IMR-90 (cell line): Measurements from ENCODE around the gene MYO5A. TPM values are rescaled to one million over a fixed set of nuclear protein-coding genes. Genes with fewer than 3 reads are reported as not detected.

Experiments used
- ATAC-seq: fragments of 200-7000 bp; cut with Tn5 transposase; 2 replicates; pipeline ENCODE4 v1.9.1; 2020; ENCODE audit warnings: low read depth, mild to moderate bottlenecking, moderate library complexity
- BruUV-seq: library from RNA; stranded (reverse); fragments of 400-500 nt; replicated peaks from 2 replicates; lab custom pipeline; 2021; lab: Mats Ljungman, UMichigan
- CTCF ChIA-PET: fragments of 300-600 bp; formaldehyde crosslinking; extraction: SDS; loops from one replicate; lab custom pipeline; 2021; ENCODE audit warnings: antibody characterized with exemption; lab: Yijun Ruan, JAX
- POLR2A ChIA-PET: fragments of 300-600 bp; sonication (Branson Sonifier 250); formaldehyde crosslinking; loops from one replicate; lab custom pipeline; 2022; ENCODE audit warnings: antibody characterized with exemption; ENCODE audit not compliant: unreplicated experiment; lab: Charles Lee
- DNase-seq: peaks from one replicate; pipeline ENCODE4 v3.0.0; 2013
- H2AFZ ChIP-seq: replicated peaks from 2 replicates; pipeline ENCODE3; 2013; ENCODE audit warnings: low read length, mild to moderate bottlenecking; ENCODE audit not compliant: poor library complexity
- H2AK5ac ChIP-seq: 2 replicates; pipeline ENCODE4 v1.6.1; 2013; ENCODE audit warnings: low read depth, low read length, inconsistent platforms
- H2AK9ac ChIP-seq: replicated peaks from 2 replicates; pipeline ENCODE3; 2013; ENCODE audit warnings: mild to moderate bottlenecking, low read depth, low read length, moderate library complexity; ENCODE audit not compliant: poor library complexity
- H2BK120ac ChIP-seq: 2 replicates; pipeline ENCODE4 v1.6.1; 2013; ENCODE audit warnings: low read depth, low read length, inconsistent platforms
- H2BK15ac ChIP-seq: 3 replicates; pipeline ENCODE4 v1.6.1; 2013; ENCODE audit warnings: low read depth, low read length, inconsistent platforms
- H2BK20ac ChIP-seq: 2 replicates; pipeline ENCODE4 v1.6.1; 2013; ENCODE audit warnings: low read depth, mild to moderate bottlenecking, inconsistent platforms, low read length, moderate library complexity
- H2BK5ac ChIP-seq: 2 replicates; pipeline ENCODE4 v1.6.1; 2013; ENCODE audit warnings: mild to moderate bottlenecking, low read depth, low read length, inconsistent platforms; ENCODE audit not compliant: poor library complexity, severe bottlenecking
- H3K14ac ChIP-seq: replicated peaks from 2 replicates; pipeline ENCODE4 v1.6.1; 2013; ENCODE audit warnings: low read depth, low read length, inconsistent platforms
- H3K18ac ChIP-seq: 2 replicates; pipeline ENCODE4 v1.6.1; 2013; ENCODE audit warnings: low read depth, low read length, control low read depth
- H3K23ac ChIP-seq: 2 replicates; pipeline ENCODE4 v1.6.1; 2013; ENCODE audit warnings: low read depth, low read length, inconsistent platforms
- H3K27ac ChIP-seq: 2 replicates; pipeline ENCODE4 v1.5.1; 2013; ENCODE audit warnings: mild to moderate bottlenecking, control low read depth, low read length; ENCODE audit not compliant: insufficient read depth
- H3K27me3 ChIP-seq: 2 replicates; pipeline ENCODE4 v1.6.1; 2013; ENCODE audit warnings: low read length; ENCODE audit not compliant: control insufficient read depth, insufficient read depth
- H3K36me3 ChIP-seq: 2 replicates; pipeline ENCODE4 v1.6.1; 2013; ENCODE audit warnings: low read length, mixed read lengths; ENCODE audit not compliant: control insufficient read depth, insufficient read depth
- H3K4ac ChIP-seq: 2 replicates; pipeline ENCODE4 v1.6.1; 2013; ENCODE audit warnings: low read depth, low read length, inconsistent platforms
- H3K4me1 ChIP-seq: 2 replicates; pipeline ENCODE4 v1.6.1; 2013; ENCODE audit warnings: low read length, mixed read lengths; ENCODE audit not compliant: control insufficient read depth, insufficient read depth
- H3K4me2 ChIP-seq: 2 replicates; pipeline ENCODE4 v1.6.1; 2013; ENCODE audit warnings: low read depth, mild to moderate bottlenecking, control low read depth, low read length, moderate library complexity
- H3K4me3 ChIP-seq: 2 replicates; pipeline ENCODE4 v1.5.1; 2013; ENCODE audit warnings: low read depth, mild to moderate bottlenecking, control low read depth, low read length, moderate library complexity; ENCODE audit not compliant: insufficient read depth
- H3K56ac ChIP-seq: 2 replicates; pipeline ENCODE4 v1.6.1; 2013; ENCODE audit warnings: low read length, inconsistent platforms; ENCODE audit not compliant: insufficient read depth; ENCODE audit errors: extremely low read depth
- H3K79me1 ChIP-seq, 2 experiments: 2 replicates each; pipeline ENCODE4 v1.6.1; 2013; ENCODE audit warnings: low read length in 2 of 2, inconsistent platforms in 1 of 2, low read depth in 1 of 2
- H3K9ac ChIP-seq: 2 replicates; pipeline ENCODE4 v1.6.1; 2013; ENCODE audit warnings: low read depth, low read length, control low read depth
- H3K9me1 ChIP-seq: 2 replicates; pipeline ENCODE4 v1.6.1; 2013; ENCODE audit warnings: low read length, inconsistent platforms; ENCODE audit not compliant: insufficient read depth
- H3K9me3 ChIP-seq: 2 replicates; pipeline ENCODE4 v1.6.1; 2013; ENCODE audit warnings: low read length; ENCODE audit not compliant: control insufficient read depth, insufficient read depth
- H4K20me1 ChIP-seq: 2 replicates; pipeline ENCODE4 v1.6.1; 2013; ENCODE audit warnings: low read length, inconsistent platforms; ENCODE audit not compliant: insufficient read depth
- H4K5ac ChIP-seq: 2 replicates; pipeline ENCODE4 v1.6.1; 2013; ENCODE audit warnings: mild to moderate bottlenecking, low read depth, low read length, control low read depth
- H4K8ac ChIP-seq, 2 experiments: 2 replicates each; pipeline ENCODE4 v1.6.1; 2013; ENCODE audit warnings: low read depth in 2 of 2, low read length in 2 of 2, control low read depth in 1 of 2, inconsistent platforms in 1 of 2
- H4K91ac ChIP-seq: 2 replicates; pipeline ENCODE4 v1.6.1; 2013; ENCODE audit warnings: low read depth, low read length, inconsistent platforms; ENCODE audit not compliant: insufficient read depth
- FOS ChIP-seq: fragments of 150-350 bp; IDR thresholded peaks from 2 replicates; pipeline ENCODE4 v1.6.1; 2016; ENCODE audit warnings: low read depth, low read length
- NFE2L2 ChIP-seq: fragments of 150-350 bp; IDR thresholded peaks from 2 replicates; pipeline ENCODE4 v1.6.1; 2016; ENCODE audit warnings: low read depth, mild to moderate bottlenecking, low read length
- RFX5 ChIP-seq: IDR thresholded peaks from 2 replicates; pipeline ENCODE4 v1.8.0; 2012; ENCODE audit warnings: low read depth, mild to moderate bottlenecking, low read length, moderate library complexity
- WGBS, 2 experiments: methylation state at CpG; one replicate each; pipeline versions ENCODE4 v1.1.5 to v1.1.7; 2013; ENCODE audit warnings: missing lambda C conversion rate in 2 of 2; ENCODE audit not compliant: insufficient read length in 1 of 2; ENCODE audit errors: extremely low coverage in 2 of 2; 5-methylcytosine and 5-hydroxymethylcytosine counted together
- dilution Hi-C: fragments of 300-500 bp; cut with HindIII; formaldehyde crosslinking; loops from one replicate; pipeline ENCODE4 v1.14.3; 2018; ENCODE audit warnings: low sequenced_read_pairs; ENCODE audit not compliant: unreplicated experiment
- in situ Hi-C: fragments of 300-500 bp; cut with MboI; formaldehyde crosslinking; loops from 3 replicates; pipeline ENCODE4 v1.14.3; 2019; ENCODE audit warnings: low sequenced_read_pairs, inconsistent platforms, mixed read lengths
- intact Hi-C: fragments of 100-400 bp; cut with micrococcal nuclease; formaldehyde crosslinking; loops from 2 replicates; pipeline ENCODE4 v1.10.0; 2022
- polyA plus RNA-seq, 3 experiments: library from polyadenylated mRNA; depleted of rRNA; stranded (reverse); fragments of >200 nt; gene quantifications; 2 replicates each; pipeline ENCODE4 v1.2.3, GENCODE V29; 2012; ENCODE audit warnings: low replicate concordance in 1 of 3
- total RNA-seq: library from RNA; depleted of rRNA; stranded (reverse); fragments of >200 nt; gene quantifications from 2 replicates; pipeline ENCODE4 v1.2.3, GENCODE V29; 2012

MYO5A gene
- total and polyA plus RNA-seq, 2 of the 4 experiments (the other 2 are of a cell fraction): 19.4 to 69.2 TPM

- in situ Hi-C loops: loop anchor here (10.0 kb wide), 1 partner anchor 397 kb away; no protein-coding TSS in a partner anchor
- intact Hi-C loops: loop anchor here (5.0 kb wide), 1 partner anchor 190 kb away; the partner anchor contains the start of gene MYO5A
- Histone ChIP-seq H3K27ac (no peak overlapping the region), H2AFZ (no peak overlapping the region), H2AK5ac (peak overlapping the region; percentile 37; the same call in 1 of the 2 replicates), H2BK5ac (peak overlapping the region; percentile 77), H3K56ac (no peak overlapping the region), H3K4me1 (peaks cover 7% of the 10 kb centered on the region; the same call in 1 of the 2 replicates), H3K79me1 (no peaks in the 10 kb centered on the region), H2BK20ac (no peak overlapping the region), H2BK120ac (peak overlapping the region; percentile 62), H3K9me3 (no peaks in the 10 kb centered on the region), H2AK9ac (no peak overlapping the region), H3K23ac (no peak overlapping the region), H4K8ac (peak overlapping the region in 1 of 2 experiments; percentile 49; a peak in 2 of 4 replicates), H3K4me2 (peak overlapping the region; percentile 63; the same call in 1 of the 2 replicates), H3K36me3 (peaks cover 3% of the 10 kb centered on the region), H3K4me3 (no peak overlapping the region), H3K9ac (no peak overlapping the region), H4K91ac (no peak overlapping the region), H2BK15ac (no peak overlapping the region), H3K9me1 (peaks cover 6% of the 10 kb centered on the region), H3K27me3 (no peaks in the 10 kb centered on the region), H4K20me1 (no peaks in the 10 kb centered on the region; the same call in 1 of the 2 replicates), H3K18ac (peak overlapping the region; percentile 55; the same call in 1 of the 2 replicates), H3K14ac (peak overlapping the region; percentile 75; the same call in 1 of the 2 replicates), H4K5ac (peak overlapping the region; percentile 57; the same call in 1 of the 2 replicates), H3K4ac (peak overlapping the region; percentile 68)
- TF ChIP-seq RFX5 (no peak), FOS (0 out of 2 replicates have a peak, but pooled peaks have one; percentile 10), NFE2L2 (0 out of 2 replicates have a peak, but pooled peaks have one; percentile 22)
- POLR2A ChIA-PET: no interaction called here
- peak; percentile 77 for DNase-seq
- WGBS, 2 experiments: 20% methylated on average over 1 of the region's 5 CpGs; no CpG with 5 or more reads in 1 of the 2 experiments
- CTCF ChIA-PET: interaction anchor here (0.8 kb wide), 1 partner anchor 82 kb away, joined by 3 read pairs; no protein-coding TSS in a partner anchor
- ATAC-seq: peak; percentile 71
- dilution Hi-C loops: no loop called here
- BruUV-seq: no TSS peak
Measured at GRCh38 chr15:52337198-52337853, 191.4 kb downstream of the MYO5A start.
